Caco-2 (cell line): ENCODE data around the gene NOP10. TPM values are rescaled to one million over a fixed set of nuclear protein-coding genes. Genes with fewer than 3 reads are reported as not detected.

Experiments used
- BruUV-seq: library from RNA; stranded (reverse); fragments of 400-500 nt; replicated peaks from 2 replicates; lab custom pipeline; 2021; lab: Mats Ljungman, UMichigan
- CTCF ChIA-PET: fragments of 300-600 bp; sonication (Branson Sonifier 250); formaldehyde crosslinking; loops from one replicate; lab custom pipeline; 2022; ENCODE audit warnings: antibody characterized with exemption; lab: Charles Lee
- POLR2A ChIA-PET: fragments of 300-600 bp; sonication (Branson Sonifier 250); formaldehyde crosslinking; loops from one replicate; lab custom pipeline; 2022; ENCODE audit warnings: antibody characterized with exemption; lab: Charles Lee
- DNase-seq, 2 experiments: peaks; one replicate each; pipeline versions ENCODE4 v3.0.0 to v3.0.0-alpha.2; 2020 to 2022
- H3K27me3 ChIP-seq: replicated peaks from 2 replicates; pipeline ENCODE4 v1.6.0; 2011; ENCODE audit warnings: low read length; ENCODE audit not compliant: control insufficient read depth, insufficient read depth
- H3K36me3 ChIP-seq: 2 replicates; pipeline ENCODE4 v1.5.1; 2011; ENCODE audit warnings: low read length; ENCODE audit not compliant: control insufficient read depth, insufficient read depth
- H3K4me1 ChIP-seq: fragments of 250-450 bp; sonication (Bioruptor Pico); 2 replicates; pipeline ENCODE4 v1.5.1; 2020; ENCODE audit warnings: mild to moderate bottlenecking
- H3K4me3 ChIP-seq: 2 replicates; pipeline ENCODE4 v1.5.1; 2011; ENCODE audit warnings: low read depth, mild to moderate bottlenecking, control low read depth, low read length
- H3K9me3 ChIP-seq: fragments of 250-450 bp; sonication (Bioruptor Pico); 2 replicates; pipeline ENCODE4 v1.5.1; 2020; ENCODE audit warnings: mild to moderate bottlenecking, moderate library complexity
- H3K27ac Mint-ChIP-seq: one replicate; pipeline ENCODE4 v1.8.0; 2022; ENCODE audit warnings: mixed read lengths; ENCODE audit not compliant: unreplicated experiment
- H3K27me3 Mint-ChIP-seq: one replicate; pipeline ENCODE4 v1.8.0; 2022; ENCODE audit warnings: mixed read lengths; ENCODE audit not compliant: insufficient read depth, unreplicated experiment
- H3K36me3 Mint-ChIP-seq: one replicate; pipeline ENCODE4 v1.8.0; 2022; ENCODE audit warnings: mild to moderate bottlenecking, mixed read lengths; ENCODE audit not compliant: insufficient read depth, unreplicated experiment
- H3K4me1 Mint-ChIP-seq: one replicate; pipeline ENCODE4 v1.8.0; 2022; ENCODE audit warnings: low read depth, mixed read lengths; ENCODE audit not compliant: unreplicated experiment
- H3K4me3 Mint-ChIP-seq: one replicate; pipeline ENCODE4 v1.8.0; 2022; ENCODE audit warnings: mild to moderate bottlenecking, moderate library complexity, mixed read lengths; ENCODE audit not compliant: unreplicated experiment
- H3K9me3 Mint-ChIP-seq: one replicate; pipeline ENCODE4 v1.8.0; 2022; ENCODE audit warnings: mixed read lengths; ENCODE audit not compliant: unreplicated experiment
- intact Hi-C: fragments of 100-400 bp; cut with micrococcal nuclease; formaldehyde crosslinking; loops from one replicate; pipeline ENCODE4 v1.10.0; 2022; ENCODE audit not compliant: unreplicated experiment
- total RNA-seq: library from RNA; stranded (reverse); gene quantifications from 2 replicates; pipeline ENCODE4 v1.2.3, GENCODE V29; 2022
- TF ChIP-seq, protein P1 (sequence below), 2 experiments: fragments of 200-600 bp in 1 of 2; IDR thresholded peaks; 1 replicate in 1 of 2; 2 replicates in 1 of 2; pipeline versions ENCODE4 v1.5.1 to v1.8.0; 2011 to 2022; ENCODE audit warnings: antibody characterized with exemption in 1 of 2, control low read depth in 1 of 2, inconsistent platforms in 1 of 2, low read depth in 1 of 2, low read length in 1 of 2, mild to moderate bottlenecking in 1 of 2, moderate library complexity in 1 of 2; ENCODE audit not compliant: insufficient read depth in 1 of 2, severe bottlenecking in 1 of 2, unreplicated experiment in 1 of 2

Gene NOP10
- total RNA-seq, 1 experiment from 2014 or later: 171 TPM

DNA sequence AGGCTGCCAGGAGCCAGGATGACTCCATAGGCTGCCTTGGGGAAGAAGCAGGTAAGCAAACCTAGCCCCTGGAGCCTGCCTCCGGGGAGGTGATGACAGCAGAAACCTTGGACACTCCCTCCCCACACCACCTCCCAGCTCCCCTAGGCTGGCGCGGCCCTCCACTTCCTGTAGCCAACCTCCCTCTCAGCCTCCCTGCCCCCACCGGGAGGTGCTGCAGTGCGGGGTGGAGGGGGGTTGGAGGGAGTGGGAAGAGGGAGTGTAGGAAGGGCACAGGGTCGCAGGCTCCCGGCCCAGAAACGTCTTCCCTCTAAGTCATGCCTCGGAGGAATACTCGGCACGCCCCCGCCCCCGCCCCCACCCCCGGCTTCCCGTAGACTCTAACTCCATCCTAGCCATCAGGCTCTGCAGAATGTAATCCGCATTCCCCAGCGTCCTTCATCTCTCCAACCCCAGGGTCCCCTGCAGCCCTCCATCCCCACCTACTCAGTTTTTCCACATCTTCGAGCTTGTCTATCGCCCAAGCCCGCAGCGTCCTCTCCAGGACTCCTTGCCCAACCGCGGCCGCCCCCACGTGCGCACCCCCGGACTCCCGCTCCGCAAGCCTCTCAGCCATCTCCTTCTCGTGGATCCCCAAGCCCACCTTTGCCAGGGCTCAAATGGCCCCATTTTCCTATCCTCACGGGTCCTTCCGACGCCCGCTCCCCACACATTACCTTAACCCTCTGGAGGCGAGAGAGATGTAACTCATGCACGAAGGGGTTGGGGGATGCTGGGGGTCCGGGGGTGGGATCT, 23.5 kb upstream of the NOP10 start:
- peak; percentile 74 to 81 for DNase-seq
- no TSS peak for BruUV-seq

DNA sequence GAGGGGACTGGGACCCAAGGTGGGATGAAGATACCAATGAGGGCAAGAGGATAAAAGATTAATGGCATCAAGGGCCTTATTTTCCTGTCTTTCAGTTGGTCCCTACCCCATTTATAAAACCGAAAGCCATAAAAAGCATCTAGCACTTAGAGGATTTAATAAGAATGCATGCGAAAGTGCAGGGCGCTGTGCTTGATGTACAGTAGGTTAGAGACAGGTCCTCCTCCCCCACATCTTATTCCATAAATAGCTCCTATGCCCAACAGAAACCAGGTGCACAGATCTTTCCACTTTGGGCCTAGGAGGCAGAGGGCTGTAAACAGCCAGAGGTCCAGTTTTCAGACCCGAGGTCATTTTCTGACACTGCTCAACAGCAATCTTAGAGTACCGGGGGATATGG, 22.9 kb upstream of the NOP10 start:
- peaks cover 12% of the 10 kb centered on the region for H3K36me3 Mint-ChIP-seq
- peaks cover 6% of the 10 kb centered on the region for H3K4me1 Mint-ChIP-seq
- Histone ChIP-seq H3K36me3 (no peaks in the 10 kb centered on the region), H3K9me3 (no peaks in the 10 kb centered on the region), H3K27me3 (no peaks in the 10 kb centered on the region), H3K4me1 (peaks cover 8% of the 10 kb centered on the region; the same call in 1 of the 2 replicates), H3K4me3 (peak overlapping the region; percentile 71)
- TSS peak; percentile 35 for BruUV-seq
- intact Hi-C loops: loop anchor here (2.0 to 5.0 kb wide), 2 partner anchors 219 to 264 kb away; partner anchors contain the start of genes EMC7 and PGBD4
- POLR2A ChIA-PET: interaction anchor here (0.8 kb wide), 2 partner anchors 27 to 72 kb away, joined by 3 to 4 read pairs; partner anchors contain the start of gene GOLGA8A
- CTCF ChIA-PET: interaction anchor here (0.8 to 0.9 kb wide), 2 partner anchors 13 to 23 kb away, joined by 3 to 5 read pairs; partner anchors contain the start of genes NOP10 and NUTM1
- no peaks in the 10 kb centered on the region for H3K27me3 Mint-ChIP-seq
- H3K4me3 Mint-ChIP-seq: peak overlapping the region; percentile 94
- no peaks in the 10 kb centered on the region for H3K9me3 Mint-ChIP-seq
- TF ChIP-seq, protein P1, sequence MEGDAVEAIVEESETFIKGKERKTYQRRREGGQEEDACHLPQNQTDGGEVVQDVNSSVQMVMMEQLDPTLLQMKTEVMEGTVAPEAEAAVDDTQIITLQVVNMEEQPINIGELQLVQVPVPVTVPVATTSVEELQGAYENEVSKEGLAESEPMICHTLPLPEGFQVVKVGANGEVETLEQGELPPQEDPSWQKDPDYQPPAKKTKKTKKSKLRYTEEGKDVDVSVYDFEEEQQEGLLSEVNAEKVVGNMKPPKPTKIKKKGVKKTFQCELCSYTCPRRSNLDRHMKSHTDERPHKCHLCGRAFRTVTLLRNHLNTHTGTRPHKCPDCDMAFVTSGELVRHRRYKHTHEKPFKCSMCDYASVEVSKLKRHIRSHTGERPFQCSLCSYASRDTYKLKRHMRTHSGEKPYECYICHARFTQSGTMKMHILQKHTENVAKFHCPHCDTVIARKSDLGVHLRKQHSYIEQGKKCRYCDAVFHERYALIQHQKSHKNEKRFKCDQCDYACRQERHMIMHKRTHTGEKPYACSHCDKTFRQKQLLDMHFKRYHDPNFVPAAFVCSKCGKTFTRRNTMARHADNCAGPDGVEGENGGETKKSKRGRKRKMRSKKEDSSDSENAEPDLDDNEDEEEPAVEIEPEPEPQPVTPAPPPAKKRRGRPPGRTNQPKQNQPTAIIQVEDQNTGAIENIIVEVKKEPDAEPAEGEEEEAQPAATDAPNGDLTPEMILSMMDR (IDR thresholded peaks at IDR 0.05; ENCODE audit: insufficient read depth in 1 of 2, low read depth in 1 of 2, low read length in 1 of 2, severe bottlenecking in 1 of 2, unreplicated experiment in 1 of 2): no peak
- DNase-seq: no peak
- peak overlapping the region; percentile 56 for H3K27ac Mint-ChIP-seq

More for the DNA sequence above, 23.5 kb upstream of the NOP10 start:
- TF ChIP-seq, protein P1 (IDR thresholded peaks at IDR 0.05; ENCODE audit: insufficient read depth in 1 of 2, low read depth in 1 of 2, low read length in 1 of 2, severe bottlenecking in 1 of 2, unreplicated experiment in 1 of 2): no peak
- Histone ChIP-seq H3K4me3 (peak overlapping the region; percentile 71), H3K9me3 (no peaks in the 10 kb centered on the region), H3K4me1 (peaks cover 8% of the 10 kb centered on the region; the same call in 1 of the 2 replicates), H3K27me3 (no peaks in the 10 kb centered on the region), H3K36me3 (no peaks in the 10 kb centered on the region)
- H3K27me3 Mint-ChIP-seq: no peaks in the 10 kb centered on the region
- peak overlapping the region; percentile 56 for H3K27ac Mint-ChIP-seq
- peaks cover 7% of the 10 kb centered on the region for H3K36me3 Mint-ChIP-seq
- intact Hi-C loops: loop anchor here (1.0 to 5.0 kb wide), 7 partner anchors 23 to 304 kb away; partner anchors contain the start of genes EMC7, KATNBL1, NOP10 and NUTM1
- ChIA-PET POLR2A (interaction anchor here (0.5 to 1.5 kb wide), 4 partner anchors 23 to 71 kb away, joined by 3 to 5 read pairs (median 4); partner anchors contain the start of genes GOLGA8A and NUTM1), CTCF (interaction anchor here (0.6 to 2.1 kb wide), 10 partner anchors 8 to 305 kb away, joined by 3 to 14 read pairs (median 4); partner anchors contain the start of genes NOP10, NUTM1 and SLC12A6)
- peak overlapping the region; percentile 94 for H3K4me3 Mint-ChIP-seq
- no peaks in the 10 kb centered on the region for H3K9me3 Mint-ChIP-seq
- no peaks in the 10 kb centered on the region for H3K4me1 Mint-ChIP-seq
